NCI-H526 (cell line): ENCODE measurements around the gene STEAP1.
"Not testable (repeated sequence)": the region's sequence is repeated elsewhere in the genome, so short reads cannot be mapped to it uniquely, and the experiment has no call there.

ENCODE experiments used
- DNase-seq, 2 experiments: peaks; one replicate each; lab custom pipeline; 2025; lab: John Stamatoyannopoulos, UW

The STEAP1 gene

GRCh38 chr7:90173127-90173844 lies 19.0 kb downstream of the STEAP1 start:
- no peak for DNase-seq

GRCh38 chr7:90175667-90176066 lies 21.4 kb downstream of the STEAP1 start:
- no peak for DNase-seq

- DNase-seq = no peak
Measured at GRCh38 chr7:90176195-90176594, 21.9 kb downstream of the STEAP1 start.

GRCh38 chr7:90178166-90178565 lies 23.9 kb downstream of the STEAP1 start:
- no peak for DNase-seq

- DNase-seq = no peak
Measured at GRCh38 chr7:90178679-90179278, 24.5 kb downstream of the STEAP1 start.

- DNase-seq = peak in 1 of 2 experiments; percentile 12
Measured at GRCh38 chr7:90180011-90180585, 25.8 kb downstream of the STEAP1 start.

- no peak for DNase-seq
Measured at GRCh38 chr7:90180649-90181048, 26.4 kb downstream of the STEAP1 start.

GRCh38 chr7:90181485-90181884 lies 27.2 kb downstream of the STEAP1 start:
- no peak for DNase-seq

GRCh38 chr7:90186290-90186689 lies 32.0 kb downstream of the STEAP1 start:
- not testable (repeated sequence) for DNase-seq

- no peak for DNase-seq
Measured at GRCh38 chr7:90187507-90188050, 33.3 kb downstream of the STEAP1 start.

GRCh38 chr7:90188281-90188680 lies 34.0 kb downstream of the STEAP1 start:
- DNase-seq = no peak

- DNase-seq = no peak
Measured at GRCh38 chr7:90190995-90191394, 36.7 kb downstream of the STEAP1 start.

- no peak for DNase-seq
Measured at GRCh38 chr7:90191648-90192047, 37.4 kb downstream of the STEAP1 start.

GRCh38 chr7:90192876-90193750 lies 38.8 kb downstream of the STEAP1 start:
- no peak for DNase-seq

GRCh38 chr7:90194911-90195809 lies 40.9 kb downstream of the STEAP1 start:
- DNase-seq = no peak

GRCh38 chr7:90201500-90202195 lies 47.4 kb downstream of the STEAP1 start:
- DNase-seq = no peak

GRCh38 chr7:90207956-90208355 lies 53.7 kb downstream of the STEAP1 start:
- DNase-seq = no peak

- DNase-seq = peak; percentile 60 to 74
Measured at GRCh38 chr7:90209776-90210175, 55.5 kb downstream of the STEAP1 start.

GRCh38 chr7:90210475-90210874 lies 56.2 kb downstream of the STEAP1 start:
- DNase-seq = peak in 1 of 2 experiments; percentile 32

GRCh38 chr7:90210981-90211380 lies 56.7 kb downstream of the STEAP1 start:
- peak; percentile 6 to 49 for DNase-seq
